Colon (tissue), 2 donors: ENCODE results near the gene CABLES1.
"Not testable (repeated sequence)": the region's sequence is repeated elsewhere in the genome, so short reads cannot be mapped to it uniquely, and the experiment has no call there.

Experiments
- FAIRE-seq: peaks from 2 replicates; lab custom pipeline; 2012; peaks lifted over from hg19 to GRCh38; lab: Jason Lieb, UNC
- donor health status: control.
- donor health status: control.

CABLES1 gene

GRCh38 chr18:23142251-23142929 is 7.1 kb downstream of the CABLES1 start:
- FAIRE-seq = no peak

- no peak for FAIRE-seq
Observed at GRCh38 chr18:23143016-23143814, 7.9 kb downstream of the CABLES1 start.

- no peak for FAIRE-seq
Observed at GRCh38 chr18:23143815-23144261, 8.6 kb downstream of the CABLES1 start.

DNA sequence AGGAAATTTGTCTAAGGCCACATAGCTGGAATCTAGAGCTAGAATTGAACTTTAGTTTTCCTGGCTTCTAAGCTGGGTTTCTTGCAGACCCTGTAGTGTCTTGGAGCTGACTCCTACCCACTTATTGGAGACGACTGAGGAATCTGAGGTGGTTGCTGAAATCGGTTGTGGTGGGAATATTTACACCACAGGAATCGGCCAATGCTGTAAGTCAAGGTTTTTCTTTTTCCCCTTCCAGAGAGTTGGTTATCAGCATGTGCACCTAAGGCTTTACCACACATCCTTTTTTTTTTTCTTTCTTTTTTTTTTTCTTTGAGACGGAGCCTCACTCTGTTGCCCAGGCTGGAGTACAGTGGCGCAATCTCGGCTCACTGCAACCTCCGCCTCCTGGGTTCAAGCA is 9.4 kb downstream of the CABLES1 start:
- no peak for FAIRE-seq

DNA sequence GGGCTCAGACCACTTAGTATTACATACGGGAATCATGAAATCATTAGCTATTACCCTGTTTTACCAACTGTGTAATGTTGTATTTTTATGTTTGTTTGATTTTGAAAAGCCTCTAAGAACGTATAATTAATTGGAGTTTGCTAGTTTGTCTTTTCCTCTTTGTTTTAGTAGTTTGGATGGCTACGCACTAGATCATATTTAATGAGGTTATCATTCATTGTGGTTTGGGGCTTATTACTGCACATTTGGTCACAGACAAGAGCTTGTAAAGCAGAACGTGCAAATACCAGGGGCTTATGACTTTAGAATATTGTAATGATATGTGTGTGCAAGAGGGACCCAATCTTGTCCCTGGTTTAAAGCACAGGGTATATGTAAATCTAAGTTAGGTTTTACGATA is 10.3 kb downstream of the CABLES1 start:
- FAIRE-seq = no peak

DNA sequence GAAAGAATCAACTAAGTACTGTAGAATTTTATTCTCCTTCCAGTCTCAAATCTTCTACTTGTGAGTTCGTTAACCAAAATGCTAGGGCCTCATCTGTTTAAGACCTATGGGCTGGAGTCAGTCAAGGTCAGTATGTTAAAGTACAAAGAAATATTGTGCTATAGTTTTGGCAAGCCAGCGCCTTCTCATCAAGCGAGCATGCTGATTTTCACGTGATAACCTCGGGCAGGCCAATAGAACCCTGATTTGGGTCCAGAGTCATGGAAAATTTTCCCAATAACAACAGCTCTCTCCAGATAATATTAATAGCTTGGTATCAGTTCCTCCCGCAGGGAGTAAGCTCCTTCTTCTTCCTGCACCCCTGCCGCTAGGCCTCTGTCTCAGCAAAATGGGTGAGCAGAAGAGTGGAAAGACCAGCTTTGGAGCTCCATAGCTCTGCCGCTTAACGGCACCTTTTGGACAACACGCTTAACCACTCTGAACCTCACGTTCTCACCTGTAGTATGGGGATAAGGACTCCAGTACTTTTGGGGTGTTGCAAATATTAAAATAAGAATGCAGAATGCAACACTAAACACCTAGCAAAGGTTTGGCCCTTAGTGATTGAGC is 11.7 kb downstream of the CABLES1 start:
- no peak for FAIRE-seq

GRCh38 chr18:23148382-23148781 is 13.1 kb downstream of the CABLES1 start:
- FAIRE-seq = no peak

DNA sequence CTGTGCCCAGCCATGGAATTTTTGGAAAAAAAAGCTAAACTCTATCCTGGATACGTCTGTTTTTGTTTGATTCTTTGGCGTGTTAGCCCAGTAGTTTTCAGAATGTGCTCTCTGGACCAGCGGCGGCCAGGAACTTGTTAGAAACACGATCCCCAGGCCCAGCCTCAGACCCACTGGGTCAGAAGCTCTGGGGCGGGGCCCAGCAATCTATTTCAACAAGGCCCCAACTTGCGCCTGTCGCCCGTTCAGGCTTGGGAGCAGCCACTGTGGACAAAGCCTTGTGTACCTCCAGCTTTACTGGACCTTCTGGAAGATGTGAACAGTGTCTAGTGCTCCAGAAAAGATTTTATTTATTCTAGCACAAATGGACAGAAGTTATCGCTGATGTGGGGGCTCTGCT is 14.3 kb downstream of the CABLES1 start:
- no peak for FAIRE-seq

DNA sequence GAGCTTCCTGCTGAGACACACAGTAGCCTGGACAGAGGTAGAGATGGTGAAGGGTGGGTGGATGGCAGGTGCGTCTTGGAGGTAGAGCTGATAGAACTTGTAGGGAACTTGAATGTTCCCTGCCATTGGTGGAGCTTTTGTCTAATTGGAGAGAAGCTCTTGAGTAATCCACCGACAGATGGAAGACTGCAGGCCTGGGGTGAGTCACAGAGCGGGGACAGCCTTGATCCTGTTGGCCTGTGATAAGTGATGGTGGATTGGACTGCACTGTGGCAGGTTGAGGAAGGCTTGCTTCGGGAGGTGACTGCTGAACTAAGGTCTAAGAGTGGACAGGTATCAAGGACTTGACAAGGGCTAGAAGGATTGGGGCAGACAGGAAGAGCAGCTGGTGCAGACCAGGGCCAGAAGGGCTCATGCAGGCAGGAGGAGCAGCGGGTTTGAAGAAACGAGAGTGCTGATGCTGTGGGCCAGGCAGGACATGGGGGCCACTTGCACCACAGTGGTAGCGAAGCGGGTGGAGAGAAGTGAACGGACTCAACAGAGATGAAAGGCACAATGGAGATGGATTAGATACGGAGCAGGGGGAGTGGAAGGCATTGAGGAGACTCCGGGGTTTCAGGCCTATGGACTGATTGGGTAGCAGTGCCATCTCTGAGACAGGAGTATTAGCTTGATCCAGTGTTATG is 16.3 kb downstream of the CABLES1 start:
- no peak for FAIRE-seq

DNA sequence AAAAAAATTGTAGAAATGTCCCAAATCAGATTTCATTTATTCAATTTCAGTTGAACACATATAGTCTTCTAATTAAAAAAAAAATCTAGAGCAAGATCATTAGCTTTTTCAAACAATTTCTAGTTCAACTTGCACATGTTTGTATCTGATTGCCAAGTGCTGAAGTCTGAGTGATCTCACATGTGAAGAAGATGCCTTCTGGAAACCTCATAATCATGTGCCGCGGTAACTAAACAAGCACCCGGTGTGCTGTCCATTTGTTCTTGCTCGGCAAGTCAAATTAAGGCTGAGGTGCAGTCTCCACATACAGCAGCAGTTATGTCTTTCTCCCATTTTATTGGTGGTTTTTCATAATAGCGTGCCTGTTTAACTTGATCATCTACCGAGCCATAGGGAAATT is 18.7 kb downstream of the CABLES1 start:
- FAIRE-seq = no peak

DNA sequence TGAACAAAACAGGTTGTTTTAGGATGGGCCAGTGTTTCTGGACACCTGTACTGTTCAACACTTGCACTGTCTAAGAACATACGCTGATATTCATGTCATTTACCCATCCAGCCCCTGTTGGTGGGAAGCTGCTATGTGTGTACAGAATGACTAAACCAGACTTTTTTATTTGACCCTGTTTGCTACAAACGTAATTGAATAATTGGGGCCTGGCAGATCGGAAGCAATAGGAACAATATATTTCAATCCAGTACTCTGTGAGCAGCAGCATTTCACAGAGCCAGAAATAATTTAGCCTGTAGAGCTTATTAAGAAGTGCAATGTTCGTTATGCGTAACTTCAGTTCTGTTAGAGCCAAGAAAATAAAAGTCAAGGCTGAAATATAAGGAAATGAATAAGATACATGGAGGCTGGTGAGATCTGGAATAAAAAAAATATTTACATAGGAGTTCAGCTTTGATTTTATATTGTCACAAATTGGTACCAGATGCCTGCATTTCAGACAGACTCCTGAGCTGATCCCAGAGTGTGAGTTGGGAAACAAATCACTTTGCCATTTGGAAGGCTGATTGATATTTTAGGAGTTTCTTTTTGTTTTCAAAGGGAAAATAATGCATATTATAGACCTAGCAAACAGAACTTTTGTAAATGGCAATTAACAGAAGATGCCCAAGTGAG is 19.7 kb downstream of the CABLES1 start:
- FAIRE-seq = no peak

- FAIRE-seq = no peak
Observed at GRCh38 chr18:23155537-23155936, 20.3 kb downstream of the CABLES1 start.

DNA sequence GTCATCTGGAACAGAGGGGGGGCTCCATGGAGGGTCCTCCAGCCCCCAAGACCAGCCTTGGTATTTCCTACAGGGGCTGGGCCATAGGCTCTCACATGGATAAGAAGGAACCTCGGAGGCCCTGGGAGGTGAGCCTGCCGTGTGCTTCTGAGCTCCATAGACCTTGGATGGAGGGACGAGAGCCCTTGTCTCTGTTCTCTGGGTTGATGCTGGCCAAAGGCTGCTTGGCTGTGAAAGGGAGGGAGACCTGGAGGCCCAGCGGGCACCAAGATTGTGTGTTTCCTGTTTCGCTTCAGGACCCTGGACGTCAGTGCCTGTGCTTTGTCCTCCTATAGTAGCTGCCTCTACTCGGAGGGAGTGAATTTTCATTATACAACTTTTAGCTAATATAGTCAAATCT is 20.8 kb downstream of the CABLES1 start:
- FAIRE-seq = no peak

- FAIRE-seq = no peak
Observed at GRCh38 chr18:23158058-23158457, 22.8 kb downstream of the CABLES1 start.

DNA sequence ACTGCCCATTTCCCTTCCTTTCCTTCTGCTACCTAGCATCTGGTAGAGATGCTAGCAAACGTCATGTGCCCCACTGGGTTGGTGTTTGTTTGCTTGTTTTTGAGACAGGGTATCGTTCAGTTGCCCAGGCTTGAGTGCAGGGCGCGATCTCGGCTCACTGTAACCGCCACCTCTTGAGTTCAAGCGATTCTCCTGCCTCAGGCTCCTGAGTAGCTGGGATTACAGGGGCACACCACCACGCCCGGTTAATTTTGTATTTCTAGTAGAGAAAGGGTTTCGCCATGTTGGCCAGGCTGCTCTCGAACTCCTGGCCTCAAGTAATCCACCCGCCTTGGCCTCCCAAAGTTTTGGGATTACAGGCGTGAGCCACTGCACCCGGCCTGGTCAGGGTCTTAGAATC is 23.6 kb downstream of the CABLES1 start:
- not testable (repeated sequence) for FAIRE-seq

GRCh38 chr18:23159344-23159743 is 24.1 kb downstream of the CABLES1 start:
- no peak for FAIRE-seq

- no peak for FAIRE-seq
Observed at GRCh38 chr18:23162473-23162872, 27.2 kb downstream of the CABLES1 start.

GRCh38 chr18:23163786-23164533 is 28.7 kb downstream of the CABLES1 start:
- FAIRE-seq = no peak

DNA sequence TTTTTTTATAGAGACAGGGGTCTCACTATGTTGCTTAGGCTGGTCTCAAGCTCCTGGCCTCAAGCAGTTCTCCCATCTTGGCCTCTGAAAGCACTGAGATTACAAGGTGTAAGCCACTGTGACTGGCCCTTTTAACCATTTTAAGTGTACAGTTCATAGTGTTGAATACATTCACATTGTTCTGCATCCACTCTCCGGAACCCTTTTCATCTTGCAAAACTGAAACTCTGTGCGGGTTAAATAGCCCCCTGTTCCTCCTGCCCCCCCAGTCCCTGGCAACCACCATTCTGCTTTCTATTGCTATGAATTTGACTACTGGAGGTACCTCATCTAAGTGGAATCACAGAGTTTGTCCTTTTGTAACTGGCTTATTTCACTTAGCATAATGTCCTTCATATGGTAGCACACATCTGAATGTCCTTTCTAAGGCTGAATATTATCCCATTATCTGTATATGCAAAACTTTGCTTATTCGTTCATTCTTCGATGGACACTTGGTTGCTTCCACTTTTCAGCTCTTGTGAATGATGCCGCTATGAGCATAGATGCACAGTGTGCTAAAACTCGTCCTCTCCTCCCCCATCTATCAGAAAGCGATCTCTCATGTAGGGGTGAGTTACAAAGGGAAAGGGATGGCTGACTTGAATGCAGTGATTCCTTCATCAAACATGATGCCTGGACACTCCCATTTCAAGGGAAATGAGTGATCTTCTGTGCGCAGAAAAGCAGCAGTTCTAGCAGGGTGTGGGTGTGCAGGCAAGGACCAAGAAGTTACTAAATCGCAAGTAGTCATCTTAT is 30.2 kb downstream of the CABLES1 start:
- no peak for FAIRE-seq

GRCh38 chr18:23166891-23167541 is 31.7 kb downstream of the CABLES1 start:
- no peak for FAIRE-seq
